GM12865 (cell line): ENCODE measurements around the gene ARL13A.
"Not testable (repeated sequence)": the region's sequence is repeated elsewhere in the genome, so short reads cannot be mapped to it uniquely, and the experiment has no call there.

Experiments used
- DNase-seq: peaks from one replicate; pipeline ENCODE4 v3.0.0; 2010; ENCODE audit warnings: low read depth
- H3K4me3 ChIP-seq: 2 replicates; pipeline ENCODE4 v1.5.1; 2011; ENCODE audit warnings: mild to moderate bottlenecking, low read depth, low read length, control low read depth
- TF ChIP-seq, protein P1 (sequence below): IDR thresholded peaks from 2 replicates; pipeline ENCODE4 v1.5.1; 2011; ENCODE audit warnings: low read length, control low read depth, low read depth, inconsistent platforms; ENCODE audit not compliant: insufficient read depth; ENCODE audit errors: missing control alignments

The ARL13A gene

GRCh38 chrX:100969936-100970335, 428 bp downstream of the ARL13A start:
- no peak overlapping the region for H3K4me3 ChIP-seq
- no peak for DNase-seq
- TF ChIP-seq, protein P1, sequence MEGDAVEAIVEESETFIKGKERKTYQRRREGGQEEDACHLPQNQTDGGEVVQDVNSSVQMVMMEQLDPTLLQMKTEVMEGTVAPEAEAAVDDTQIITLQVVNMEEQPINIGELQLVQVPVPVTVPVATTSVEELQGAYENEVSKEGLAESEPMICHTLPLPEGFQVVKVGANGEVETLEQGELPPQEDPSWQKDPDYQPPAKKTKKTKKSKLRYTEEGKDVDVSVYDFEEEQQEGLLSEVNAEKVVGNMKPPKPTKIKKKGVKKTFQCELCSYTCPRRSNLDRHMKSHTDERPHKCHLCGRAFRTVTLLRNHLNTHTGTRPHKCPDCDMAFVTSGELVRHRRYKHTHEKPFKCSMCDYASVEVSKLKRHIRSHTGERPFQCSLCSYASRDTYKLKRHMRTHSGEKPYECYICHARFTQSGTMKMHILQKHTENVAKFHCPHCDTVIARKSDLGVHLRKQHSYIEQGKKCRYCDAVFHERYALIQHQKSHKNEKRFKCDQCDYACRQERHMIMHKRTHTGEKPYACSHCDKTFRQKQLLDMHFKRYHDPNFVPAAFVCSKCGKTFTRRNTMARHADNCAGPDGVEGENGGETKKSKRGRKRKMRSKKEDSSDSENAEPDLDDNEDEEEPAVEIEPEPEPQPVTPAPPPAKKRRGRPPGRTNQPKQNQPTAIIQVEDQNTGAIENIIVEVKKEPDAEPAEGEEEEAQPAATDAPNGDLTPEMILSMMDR = no peak

DNA sequence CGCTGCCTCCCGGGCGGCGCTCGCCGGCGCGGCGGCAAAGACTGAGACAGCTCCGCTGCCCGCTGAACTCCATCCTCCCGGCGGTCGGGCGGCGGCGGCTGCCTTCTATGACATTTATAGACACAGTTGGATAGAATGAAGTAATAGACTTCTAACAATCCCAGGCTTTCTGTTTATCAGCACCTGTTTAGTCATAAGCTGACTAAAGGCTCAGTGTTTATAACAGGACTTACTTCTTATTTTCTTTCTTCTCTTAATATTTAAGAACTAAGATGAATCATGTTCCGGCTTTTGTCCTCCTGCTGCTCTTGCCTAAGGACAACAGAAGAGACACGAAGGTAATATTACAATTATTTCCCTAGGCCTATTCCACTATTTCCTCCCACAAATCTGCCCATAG, 3.9 kb downstream of the ARL13A start:
- no peak overlapping the region for H3K4me3 ChIP-seq
- TF ChIP-seq, protein P1 = no peak
- DNase-seq = no peak

DNA sequence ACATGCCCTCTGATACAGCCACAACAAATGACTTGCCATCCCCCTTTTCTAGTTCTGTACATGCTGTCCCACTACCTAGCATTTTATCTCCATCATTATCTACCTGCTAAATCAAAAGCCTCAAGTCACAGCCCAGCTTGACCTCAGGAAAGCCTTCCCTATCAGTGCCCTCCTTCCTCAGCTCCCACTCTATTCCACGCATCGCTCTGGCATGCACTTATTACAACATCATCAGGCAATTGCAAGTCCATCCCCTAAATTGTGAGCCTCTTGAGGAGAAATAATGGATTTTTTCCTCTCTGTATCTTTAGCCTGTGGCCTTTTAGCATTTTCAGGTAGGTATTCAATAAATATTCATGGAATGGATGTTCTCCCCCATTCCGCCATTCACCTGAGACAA, 5.7 kb downstream of the ARL13A start:
- no peak overlapping the region for H3K4me3 ChIP-seq
- DNase-seq = no peak
- TF ChIP-seq, protein P1 = no peak

DNA sequence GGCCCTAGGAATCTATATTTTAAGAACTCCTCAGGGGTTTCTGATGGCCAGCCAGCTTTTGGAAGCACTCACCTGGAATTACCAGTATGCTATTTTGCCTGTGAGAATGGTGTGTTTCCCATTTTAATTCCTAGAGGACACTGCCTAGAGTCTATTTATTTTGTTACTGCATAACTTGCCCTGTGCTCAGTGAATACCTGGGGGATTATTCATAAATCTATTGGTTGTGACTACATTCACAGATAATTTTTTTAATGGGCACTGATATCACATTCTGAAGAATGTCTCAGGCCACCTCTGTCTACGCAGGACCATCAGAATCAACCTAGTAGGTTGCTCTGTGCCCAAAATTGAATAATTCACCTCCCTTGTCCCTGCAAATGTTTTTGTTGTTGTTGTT, 6.7 kb downstream of the ARL13A start:
- no peak for DNase-seq
- no peak overlapping the region for H3K4me3 ChIP-seq
- TF ChIP-seq, protein P1 = no peak

GRCh38 chrX:100979881-100980607, 10.5 kb downstream of the ARL13A start:
- TF ChIP-seq, protein P1 = no peak
- DNase-seq = no peak
- H3K4me3 ChIP-seq = no peak overlapping the region

DNA sequence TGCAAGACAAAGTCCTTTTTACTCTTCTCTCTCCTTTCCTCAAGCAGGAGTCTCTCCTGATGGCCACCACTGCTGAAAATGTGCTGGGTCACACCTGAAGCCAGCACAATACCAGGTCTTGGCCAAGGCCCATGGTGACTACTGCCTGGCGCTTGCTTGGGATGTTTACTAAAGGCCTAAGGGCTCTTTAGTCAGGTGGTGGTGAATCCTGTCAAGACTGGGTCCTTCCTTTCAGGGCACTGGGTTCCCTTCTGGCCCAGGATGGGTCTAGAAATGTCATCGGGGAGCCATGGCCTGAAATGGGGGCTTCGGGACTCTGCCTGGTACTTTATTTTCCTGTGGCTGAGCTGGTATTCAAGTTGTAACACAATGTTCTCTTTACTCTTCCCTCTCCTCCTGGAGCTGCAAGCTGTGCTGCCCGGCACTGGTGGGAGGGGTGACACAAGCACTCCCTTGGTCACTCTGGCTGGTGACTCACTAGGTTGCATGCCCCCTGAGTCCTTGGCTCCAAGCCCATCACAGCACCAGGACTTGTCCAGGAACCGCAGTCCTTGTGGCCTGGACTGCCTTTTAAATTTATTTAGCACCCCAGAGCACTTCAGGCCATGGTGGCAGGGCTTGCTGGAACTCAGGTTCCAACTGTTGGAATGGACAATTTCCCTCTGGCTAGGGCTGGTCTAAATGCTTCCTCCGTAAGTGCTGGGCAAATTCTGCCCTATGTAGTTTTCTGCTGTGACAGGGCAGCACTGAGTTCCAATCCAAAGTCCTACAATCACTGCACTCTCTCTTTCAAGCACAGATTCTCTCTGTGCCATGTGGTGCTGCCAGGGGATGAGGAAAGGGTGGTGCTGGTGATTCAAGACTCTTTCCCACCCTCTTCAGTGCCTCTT, 11.3 kb downstream of the ARL13A start:
- DNase-seq = no peak
- H3K4me3 ChIP-seq = no peak overlapping the region
- TF ChIP-seq, protein P1 = no peak

DNA sequence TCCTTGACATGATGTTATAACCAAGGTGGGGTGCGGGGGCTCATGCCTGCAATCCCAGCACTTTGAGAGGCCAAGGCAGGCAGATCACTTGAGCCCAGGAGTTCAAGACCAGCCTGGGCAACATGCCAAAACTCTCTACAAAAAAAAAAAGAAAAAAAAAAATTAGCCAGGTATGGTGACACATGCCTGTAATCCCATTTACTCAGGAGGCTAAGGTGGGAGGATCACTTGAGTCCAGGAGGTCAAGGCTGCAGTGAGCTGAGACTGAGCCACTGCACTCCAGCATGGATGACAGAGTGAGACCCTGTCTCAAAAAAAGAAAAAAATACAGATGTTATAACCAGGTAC, 12.0 kb downstream of the ARL13A start:
- not testable (repeated sequence) for DNase-seq, H3K4me3 ChIP-seq
